B cell (primary cell): ENCODE data around the gene PCDH10. TPM values are rescaled to one million over a fixed set of nuclear protein-coding genes. Genes with fewer than 3 reads are reported as not detected.

Experiments used
- ATAC-seq: fragments of 200-7000 bp; cut with Tn5 transposase; one replicate; pipeline ENCODE4 v1.10.0; 2021; ENCODE audit warnings: low read depth, mild to moderate bottlenecking, moderate number of reproducible peaks, moderate library complexity
- CTCF ChIA-PET: fragments of 350-600 bp; sonication (Branson Sonifier 250); formaldehyde crosslinking; loops from one replicate; lab custom pipeline; 2021; ENCODE audit warnings: antibody characterized with exemption, inconsistent platforms; lab: Charles Lee
- POLR2A ChIA-PET: fragments of 350-600 bp; sonication (Branson Sonifier 250); formaldehyde crosslinking; loops from one replicate; lab custom pipeline; 2021; ENCODE audit warnings: antibody characterized with exemption; lab: Charles Lee
- DNase-seq: peaks from one replicate; pipeline ENCODE4 v3.0.0; 2013
- H2AFZ ChIP-seq: 2 replicates; pipeline ENCODE4 v1.6.1; 2012; ENCODE audit warnings: mild to moderate bottlenecking, low read depth, low read length; ENCODE audit not compliant: insufficient read depth, poor library complexity, severe bottlenecking
- H3K27ac ChIP-seq, 2 donors: 1 replicate in 1 of 2; 2 replicates in 1 of 2; pipeline ENCODE4 v1.5.1; 2012 to 2013; ENCODE audit warnings: low read length in 2 of 2, mild to moderate bottlenecking in 2 of 2, moderate library complexity in 1 of 2
- H3K27me3 ChIP-seq, 4 experiments: fragments of 200-600 bp in 1 of 4; sonication (generic) in 1 of 4; replicated peaks in 1 of 4; 1 replicate in 2 of 4; 2 replicates in 2 of 4; pipeline versions ENCODE4 v1.6.1 to v1.7.0; 2013 to 2016; ENCODE audit warnings: low read length in 3 of 4, mild to moderate bottlenecking in 2 of 4, mixed read lengths in 1 of 4, moderate library complexity in 1 of 4; ENCODE audit not compliant: insufficient read depth in 4 of 4, control insufficient read depth in 3 of 4; ENCODE audit errors: control extremely low read depth in 1 of 4
- H3K36me3 ChIP-seq, 2 experiments: replicated peaks in 1 of 2; 1 replicate in 1 of 2; 2 replicates in 1 of 2; pipeline versions ENCODE4 v1.6.1 to v1.7.1; 2013; ENCODE audit warnings: low read length in 1 of 2; ENCODE audit not compliant: insufficient read depth in 2 of 2, control insufficient read depth in 1 of 2; ENCODE audit errors: control extremely low read depth in 1 of 2, extremely low read depth in 1 of 2
- H3K4me1 ChIP-seq, 2 donors: fragments of 200-600 bp in 1 of 2; sonication (generic) in 1 of 2; 1 replicate in 1 of 2; 2 replicates in 1 of 2; pipeline versions ENCODE4 v1.5.1 to v1.6.1; 2013 to 2017; ENCODE audit warnings: low read length in 2 of 2; ENCODE audit not compliant: control insufficient read depth in 2 of 2, insufficient read depth in 2 of 2
- H3K4me2 ChIP-seq: replicated peaks from 2 replicates; pipeline ENCODE3; 2012; ENCODE audit warnings: mild to moderate bottlenecking, low read depth, low read length; ENCODE audit not compliant: poor library complexity, severe bottlenecking
- H3K4me3 ChIP-seq, 5 experiments: fragments of 200-600 bp in 1 of 5; sonication (generic) in 1 of 5; 1 replicate in 3 of 5; 2 replicates in 2 of 5; pipeline versions ENCODE4 v1.5.1 to v1.7.0; 2011 to 2016; ENCODE audit warnings: low read length in 4 of 5, mild to moderate bottlenecking in 4 of 5, low read depth in 2 of 5, control low read depth in 1 of 5, moderate library complexity in 1 of 5; ENCODE audit not compliant: insufficient read depth in 1 of 5; ENCODE audit errors: control extremely low read depth in 1 of 5, extremely low read depth in 1 of 5
- H3K79me2 ChIP-seq: fragments of 200-600 bp; sonication (generic); one replicate; pipeline ENCODE4 v1.6.0; 2016; ENCODE audit warnings: low read length; ENCODE audit not compliant: control insufficient read depth, insufficient read depth
- H3K9ac ChIP-seq: fragments of 200-600 bp; sonication (generic); 2 replicates; pipeline ENCODE4 v1.6.1; 2017; ENCODE audit warnings: mild to moderate bottlenecking, low read length, moderate library complexity
- H3K9me3 ChIP-seq, 3 donors: one replicate each; pipeline versions ENCODE4 v1.6.1 to v1.7.1; 2013; ENCODE audit warnings: low read length in 2 of 3; ENCODE audit not compliant: control insufficient read depth in 2 of 3, insufficient read depth in 1 of 3; ENCODE audit errors: control extremely low read depth in 1 of 3
- H4K20me1 ChIP-seq: 2 replicates; pipeline ENCODE4 v1.6.0; 2012; ENCODE audit warnings: mild to moderate bottlenecking, low read length; ENCODE audit not compliant: insufficient read depth, control insufficient read depth, poor library complexity, severe bottlenecking
- H3K27ac Mint-ChIP-seq: one replicate; pipeline ENCODE4 v1.8.0; 2021; ENCODE audit warnings: mixed read lengths
- H3K27me3 Mint-ChIP-seq: one replicate; pipeline ENCODE4 v1.8.0; 2021; ENCODE audit warnings: mixed read lengths
- H3K4me1 Mint-ChIP-seq: one replicate; pipeline ENCODE4 v1.8.0; 2021; ENCODE audit warnings: mixed read lengths
- H3K4me3 Mint-ChIP-seq: one replicate; pipeline ENCODE4 v1.8.0; 2021; ENCODE audit warnings: mixed read lengths
- H3K9me3 Mint-ChIP-seq: one replicate; pipeline ENCODE4 v1.8.0; 2022; ENCODE audit warnings: mixed read lengths; ENCODE audit not compliant: insufficient read depth
- EZH2 ChIP-seq: IDR thresholded peaks from 2 replicates; pipeline ENCODE4 v1.6.1; 2012; ENCODE audit warnings: borderline replicate concordance, low read depth, mild to moderate bottlenecking, moderate library complexity, low read length; ENCODE audit not compliant: insufficient read depth, poor library complexity, severe bottlenecking
- whole genome bisulfite sequencing: methylation state at CpG from one replicate; pipeline ENCODE4 v1.1.5; 2013; ENCODE audit warnings: missing lambda C conversion rate; ENCODE audit not compliant: insufficient coverage; 5-methylcytosine and 5-hydroxymethylcytosine counted together
- intact Hi-C: fragments of 100-400 bp; cut with micrococcal nuclease; formaldehyde crosslinking; loops from one replicate; pipeline ENCODE4 v1.10.0; 2022
- polyA plus RNA-seq: library from polyadenylated mRNA; depleted of rRNA; stranded (reverse); fragments of >200 nt; gene quantifications from 2 replicates; pipeline ENCODE4 v1.2.3, GENCODE V29; 2012
- total RNA-seq, 2 donors: library from RNA; stranded (reverse); fragments of 120-200 nt in 1 of 2; gene quantifications; 1 replicate in 1 of 2; 2 replicates in 1 of 2; pipeline versions ENCODE4 v1.2.3 to v1.2.4, GENCODE V29; 2013 to 2022
- TF ChIP-seq, protein P1 (sequence below): fragments of 200-600 bp; IDR thresholded peaks from one replicate; pipeline ENCODE4 v1.8.0; 2022; ENCODE audit warnings: antibody characterized with exemption, mild to moderate bottlenecking

The PCDH10 gene
- total and polyA plus RNA-seq, 2 donors (not counting 1 experiment from before 2014, with no cell fraction given) = not detected

DNA sequence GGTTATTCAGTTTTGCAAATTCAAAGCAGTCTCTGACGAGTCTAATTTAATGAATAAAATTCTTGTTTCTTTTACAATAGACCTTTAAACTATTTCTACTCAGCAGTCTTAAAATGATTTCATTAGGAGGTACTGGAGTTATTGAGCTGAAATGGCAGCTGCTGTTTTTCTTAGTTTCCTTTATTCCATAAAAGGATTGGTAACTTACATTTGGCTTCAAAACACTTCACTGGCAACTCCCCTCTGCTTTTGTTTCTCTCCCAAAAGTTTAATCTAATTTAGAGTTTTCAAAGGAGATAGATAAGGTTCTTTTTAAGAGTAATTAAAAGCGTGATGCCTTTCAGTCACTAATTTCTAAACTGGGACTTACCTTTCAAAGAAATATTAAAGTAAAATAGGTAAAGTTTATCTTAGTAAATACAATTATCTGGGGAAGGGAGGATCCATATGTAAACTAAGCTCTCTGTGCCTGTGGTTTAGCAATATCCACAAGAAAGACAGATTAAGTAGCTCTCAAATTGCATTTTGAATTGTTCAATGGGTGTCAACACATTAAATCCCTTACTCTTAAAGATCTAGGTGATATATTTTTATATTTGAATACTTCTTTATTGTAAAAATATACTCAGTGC, 17.1 kb upstream of the PCDH10 start:
- intact Hi-C loops = no loop called here
- no peak overlapping the region for H3K27ac Mint-ChIP-seq
- H3K4me2 ChIP-seq = no peak overlapping the region
- no peak for DNase-seq
- no peaks in the 10 kb centered on the region for H3K79me2 ChIP-seq
- no peak overlapping the region for H3K9ac ChIP-seq
- no peaks in the 10 kb centered on the region for H4K20me1 ChIP-seq
- H3K4me1 ChIP-seq = no peaks in the 10 kb centered on the region
- H3K4me3 ChIP-seq = no peak overlapping the region
- ChIA-PET CTCF (no interaction called here), POLR2A (no interaction called here)
- no CpG with 5 or more reads among the region's 2 CpGs for WGBS
- ATAC-seq = no peak
- no peak overlapping the region for H3K4me3 Mint-ChIP-seq
- H3K27me3 Mint-ChIP-seq = no peaks in the 10 kb centered on the region
- no peaks in the 10 kb centered on the region for H3K9me3 Mint-ChIP-seq
- no peaks in the 10 kb centered on the region for H3K27me3 ChIP-seq
- no peak overlapping the region for H2AFZ ChIP-seq
- H3K9me3 ChIP-seq = no peaks in the 10 kb centered on the region
- no peaks in the 10 kb centered on the region for H3K4me1 Mint-ChIP-seq
- TF ChIP-seq, protein P1, sequence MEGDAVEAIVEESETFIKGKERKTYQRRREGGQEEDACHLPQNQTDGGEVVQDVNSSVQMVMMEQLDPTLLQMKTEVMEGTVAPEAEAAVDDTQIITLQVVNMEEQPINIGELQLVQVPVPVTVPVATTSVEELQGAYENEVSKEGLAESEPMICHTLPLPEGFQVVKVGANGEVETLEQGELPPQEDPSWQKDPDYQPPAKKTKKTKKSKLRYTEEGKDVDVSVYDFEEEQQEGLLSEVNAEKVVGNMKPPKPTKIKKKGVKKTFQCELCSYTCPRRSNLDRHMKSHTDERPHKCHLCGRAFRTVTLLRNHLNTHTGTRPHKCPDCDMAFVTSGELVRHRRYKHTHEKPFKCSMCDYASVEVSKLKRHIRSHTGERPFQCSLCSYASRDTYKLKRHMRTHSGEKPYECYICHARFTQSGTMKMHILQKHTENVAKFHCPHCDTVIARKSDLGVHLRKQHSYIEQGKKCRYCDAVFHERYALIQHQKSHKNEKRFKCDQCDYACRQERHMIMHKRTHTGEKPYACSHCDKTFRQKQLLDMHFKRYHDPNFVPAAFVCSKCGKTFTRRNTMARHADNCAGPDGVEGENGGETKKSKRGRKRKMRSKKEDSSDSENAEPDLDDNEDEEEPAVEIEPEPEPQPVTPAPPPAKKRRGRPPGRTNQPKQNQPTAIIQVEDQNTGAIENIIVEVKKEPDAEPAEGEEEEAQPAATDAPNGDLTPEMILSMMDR = no peak
- no peak for TF ChIP-seq EZH2
- H3K27ac ChIP-seq = no peak overlapping the region
- H3K36me3 ChIP-seq = no peaks in the 10 kb centered on the region

DNA sequence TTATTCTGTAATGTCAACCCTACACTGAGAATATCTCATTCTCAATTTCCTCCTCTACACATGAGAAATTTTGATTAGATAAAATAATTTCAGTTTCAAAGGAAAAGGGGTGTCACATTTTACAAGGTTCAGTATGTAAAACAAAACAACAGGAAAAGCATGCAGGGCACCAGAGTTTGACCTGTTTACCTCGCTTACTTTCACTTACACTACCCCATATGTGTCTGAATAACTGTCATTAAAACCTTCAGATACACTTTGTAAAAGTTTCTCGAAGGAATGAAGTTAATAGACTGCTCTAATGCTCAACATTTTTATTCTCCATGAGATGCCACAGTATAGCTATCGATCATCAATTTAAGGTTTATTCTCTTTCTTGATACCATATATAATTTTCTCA, 12.3 kb upstream of the PCDH10 start:
- Mint-ChIP-seq H3K4me3 (no peak overlapping the region), H3K4me1 (no peaks in the 10 kb centered on the region), H3K9me3 (no peaks in the 10 kb centered on the region), H3K27ac (no peak overlapping the region), H3K27me3 (no peaks in the 10 kb centered on the region)
- ChIA-PET CTCF (no interaction called here), POLR2A (no interaction called here)
- H3K9me3 ChIP-seq = no peaks in the 10 kb centered on the region
- no peaks in the 10 kb centered on the region for H3K4me1 ChIP-seq
- intact Hi-C loops = no loop called here
- WGBS = no CpG with 5 or more reads among the region's 3 CpGs
- H2AFZ ChIP-seq = no peak overlapping the region
- H3K79me2 ChIP-seq = no peaks in the 10 kb centered on the region
- no peak overlapping the region for H3K9ac ChIP-seq
- H3K27ac ChIP-seq = no peak overlapping the region
- H3K27me3 ChIP-seq = no peaks in the 10 kb centered on the region
- ATAC-seq = no peak
- no peak for DNase-seq
- H4K20me1 ChIP-seq = no peaks in the 10 kb centered on the region
- no peak overlapping the region for H3K4me3 ChIP-seq
- no peak for TF ChIP-seq EZH2
- TF ChIP-seq, protein P1 = no peak
- H3K4me2 ChIP-seq = no peak overlapping the region
- no peaks in the 10 kb centered on the region for H3K36me3 ChIP-seq
